Midbrain (tissue), 1 donor: ENCODE results near the gene NLRP12.
"Not testable (repeated sequence)": the region's sequence is repeated elsewhere in the genome, so short reads cannot be mapped to it uniquely, and the experiment has no call there.

ENCODE experiments used
- DNase-seq: peaks from one replicate; lab custom pipeline; 2025; lab: John Stamatoyannopoulos, UW

Gene NLRP12, protein sequence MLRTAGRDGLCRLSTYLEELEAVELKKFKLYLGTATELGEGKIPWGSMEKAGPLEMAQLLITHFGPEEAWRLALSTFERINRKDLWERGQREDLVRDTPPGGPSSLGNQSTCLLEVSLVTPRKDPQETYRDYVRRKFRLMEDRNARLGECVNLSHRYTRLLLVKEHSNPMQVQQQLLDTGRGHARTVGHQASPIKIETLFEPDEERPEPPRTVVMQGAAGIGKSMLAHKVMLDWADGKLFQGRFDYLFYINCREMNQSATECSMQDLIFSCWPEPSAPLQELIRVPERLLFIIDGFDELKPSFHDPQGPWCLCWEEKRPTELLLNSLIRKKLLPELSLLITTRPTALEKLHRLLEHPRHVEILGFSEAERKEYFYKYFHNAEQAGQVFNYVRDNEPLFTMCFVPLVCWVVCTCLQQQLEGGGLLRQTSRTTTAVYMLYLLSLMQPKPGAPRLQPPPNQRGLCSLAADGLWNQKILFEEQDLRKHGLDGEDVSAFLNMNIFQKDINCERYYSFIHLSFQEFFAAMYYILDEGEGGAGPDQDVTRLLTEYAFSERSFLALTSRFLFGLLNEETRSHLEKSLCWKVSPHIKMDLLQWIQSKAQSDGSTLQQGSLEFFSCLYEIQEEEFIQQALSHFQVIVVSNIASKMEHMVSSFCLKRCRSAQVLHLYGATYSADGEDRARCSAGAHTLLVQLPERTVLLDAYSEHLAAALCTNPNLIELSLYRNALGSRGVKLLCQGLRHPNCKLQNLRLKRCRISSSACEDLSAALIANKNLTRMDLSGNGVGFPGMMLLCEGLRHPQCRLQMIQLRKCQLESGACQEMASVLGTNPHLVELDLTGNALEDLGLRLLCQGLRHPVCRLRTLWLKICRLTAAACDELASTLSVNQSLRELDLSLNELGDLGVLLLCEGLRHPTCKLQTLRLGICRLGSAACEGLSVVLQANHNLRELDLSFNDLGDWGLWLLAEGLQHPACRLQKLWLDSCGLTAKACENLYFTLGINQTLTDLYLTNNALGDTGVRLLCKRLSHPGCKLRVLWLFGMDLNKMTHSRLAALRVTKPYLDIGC

GRCh38 chr19:53824134-53824611 is at the start of gene NLRP12:
NLRP12 (minus strand) TSS chr19:53824314; CDS start chr19:53824174, 140 bp downstream.
- DNase-seq = peak; percentile 18

GRCh38 chr19:53872762-53873161 is 48.6 kb upstream of the NLRP12 start:
- no peak for DNase-seq

- no peak for DNase-seq
These were observed 47.3 kb upstream of the NLRP12 start for GRCh38 chr19:53871454-53871853.

GRCh38 chr19:53870485-53870844 is 46.4 kb upstream of the NLRP12 start:
- DNase-seq = peak; percentile 28

- DNase-seq = not testable (repeated sequence)
These were observed 45.8 kb upstream of the NLRP12 start for GRCh38 chr19:53869805-53870484.

DNA sequence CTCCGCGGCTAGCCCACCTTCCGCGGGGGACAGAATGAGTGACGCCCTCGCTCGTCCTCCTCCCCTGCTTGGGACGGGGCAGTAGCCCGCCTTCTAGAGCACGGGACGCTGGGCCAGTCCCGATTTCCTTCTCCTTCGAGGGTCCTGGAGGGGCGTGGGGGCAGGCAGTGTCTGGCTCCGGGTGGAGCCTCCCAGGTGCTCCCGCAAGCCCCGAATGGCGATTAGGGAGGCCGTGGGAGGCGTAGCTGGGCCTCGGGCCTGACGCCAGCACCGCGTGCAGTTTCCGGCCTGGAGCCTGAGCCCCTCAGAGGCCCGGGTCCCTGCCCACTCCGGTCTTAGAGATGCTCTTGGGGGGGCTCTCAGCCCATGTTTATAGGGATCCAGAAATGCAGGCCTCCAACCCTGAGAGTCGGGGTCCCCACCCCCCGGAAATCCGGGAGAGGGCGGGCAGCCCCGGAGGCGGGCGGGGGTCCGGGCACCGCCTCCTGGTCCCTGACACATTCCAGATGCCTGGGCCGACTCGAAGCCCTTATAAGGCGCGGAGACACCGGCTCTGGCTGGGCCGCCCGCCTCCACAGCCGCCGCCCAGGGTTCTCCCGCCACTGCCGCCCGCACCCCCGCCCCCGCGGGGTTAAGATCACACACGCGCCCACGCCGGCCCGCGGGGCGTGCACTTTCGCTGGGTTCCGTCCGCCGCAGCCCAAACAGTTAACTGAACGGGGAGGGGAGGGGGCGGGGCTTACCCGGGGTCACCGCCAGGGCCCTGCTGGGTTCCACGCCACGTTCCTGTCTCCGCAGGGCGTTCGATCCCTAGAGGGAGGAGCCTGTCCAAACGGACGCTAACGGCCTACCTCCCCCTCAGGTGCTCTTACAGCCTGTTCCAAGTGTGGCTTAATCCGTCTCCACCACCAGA is 45.0 kb upstream of the NLRP12 start:
- DNase-seq = peak; percentile 47

DNA sequence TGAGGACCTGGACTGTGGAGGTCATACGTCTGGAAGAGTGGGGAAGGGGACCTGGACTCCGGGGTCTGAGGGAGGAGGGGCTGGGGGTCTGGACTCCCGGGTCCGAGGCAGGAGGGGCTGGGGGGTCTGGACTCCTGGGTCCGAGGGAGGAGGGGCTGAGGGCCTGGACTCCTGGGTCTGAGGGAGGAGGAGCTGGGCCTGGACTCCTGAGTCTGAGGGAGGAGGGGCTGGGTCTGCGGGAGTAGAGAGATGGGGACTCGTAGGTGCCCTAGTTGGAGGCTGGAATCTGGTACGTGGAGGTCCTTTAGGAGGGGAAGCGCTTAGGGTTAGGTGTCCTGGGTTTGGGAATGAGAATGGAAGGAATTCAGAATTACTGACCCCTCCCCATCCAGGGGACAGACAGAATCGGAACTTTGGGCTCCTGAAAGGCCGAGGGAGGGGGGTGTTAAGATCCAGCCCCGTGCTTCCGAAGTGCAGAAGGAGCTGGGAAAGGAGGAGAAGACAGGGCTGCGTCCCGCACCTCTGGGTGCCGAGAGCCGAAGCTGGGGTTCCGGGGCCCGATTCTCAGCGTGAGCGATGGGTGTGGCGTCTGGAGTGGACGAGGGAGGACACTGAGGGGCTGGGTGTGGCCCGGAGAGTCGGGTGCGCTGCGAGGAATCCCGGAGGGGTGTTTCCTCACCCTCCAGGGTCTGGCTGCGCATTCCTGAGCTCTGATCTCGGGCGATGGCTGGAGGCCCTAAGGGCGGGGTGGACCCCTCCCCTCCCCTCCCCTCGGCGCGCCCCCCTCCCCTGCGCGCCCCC is 44.2 kb upstream of the NLRP12 start:
- DNase-seq = no peak

- peak; percentile 98 for DNase-seq
These were observed 43.3 kb upstream of the NLRP12 start, which contains the start of gene MYADM for GRCh38 chr19:53867225-53868090. MYADM (plus strand) TSS chr19:53867883; CDS start chr19:53873530, 5,647 bp downstream.

- no peak for DNase-seq
These were observed 42.7 kb upstream of the NLRP12 start for GRCh38 chr19:53866865-53867224.

GRCh38 chr19:53865918-53866864 is 42.1 kb upstream of the NLRP12 start:
- peak; percentile 80 for DNase-seq

DNA sequence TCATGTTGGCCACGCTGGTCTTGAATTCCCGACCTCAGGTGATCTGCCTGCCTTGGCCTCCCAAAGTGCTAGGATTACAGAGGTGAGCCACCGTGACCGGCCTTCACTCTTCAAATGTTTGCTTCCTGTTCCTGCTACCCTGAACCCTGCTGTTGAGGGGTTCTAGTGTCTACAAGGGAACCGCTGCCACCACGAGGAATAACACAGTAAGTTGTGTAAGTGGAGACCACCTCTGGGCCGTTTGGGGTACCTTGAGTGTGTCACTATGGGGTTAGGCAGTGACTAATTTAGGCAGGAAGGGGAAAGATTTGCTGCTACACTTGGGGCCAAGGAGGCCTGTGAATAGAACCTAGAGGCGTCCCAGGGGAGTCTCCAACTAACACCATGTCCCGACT is 41.4 kb upstream of the NLRP12 start:
- DNase-seq = peak; percentile 16

DNA sequence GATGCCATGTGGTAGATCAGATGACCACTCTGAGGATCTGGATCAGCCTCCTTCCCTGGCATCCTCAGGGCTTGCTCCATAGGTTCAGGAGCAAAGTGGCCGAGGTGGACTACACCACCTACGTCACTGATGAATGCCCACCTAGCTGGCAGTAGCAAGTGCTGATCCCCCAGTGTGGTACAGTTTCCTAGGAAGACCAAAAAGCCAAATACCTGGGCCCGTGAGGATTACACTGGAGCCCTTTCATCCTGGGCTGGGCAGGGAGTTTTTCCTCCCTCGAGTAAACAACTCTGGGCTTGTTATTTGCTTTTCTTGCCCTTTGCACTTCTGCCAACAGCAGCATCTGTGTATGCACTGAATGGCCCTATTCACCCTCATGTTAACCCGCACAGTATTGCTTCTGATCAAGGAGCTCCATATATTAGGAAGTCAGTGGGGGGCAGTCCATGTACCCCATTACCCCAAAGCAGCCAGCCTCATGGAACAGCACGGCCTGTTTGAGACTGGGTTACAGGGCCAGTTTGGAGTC is 40.3 kb upstream of the NLRP12 start:
- peak; percentile 74 for DNase-seq

- no peak for DNase-seq
These were observed 29.6 kb upstream of the NLRP12 start for GRCh38 chr19:53853707-53854106.

DNA sequence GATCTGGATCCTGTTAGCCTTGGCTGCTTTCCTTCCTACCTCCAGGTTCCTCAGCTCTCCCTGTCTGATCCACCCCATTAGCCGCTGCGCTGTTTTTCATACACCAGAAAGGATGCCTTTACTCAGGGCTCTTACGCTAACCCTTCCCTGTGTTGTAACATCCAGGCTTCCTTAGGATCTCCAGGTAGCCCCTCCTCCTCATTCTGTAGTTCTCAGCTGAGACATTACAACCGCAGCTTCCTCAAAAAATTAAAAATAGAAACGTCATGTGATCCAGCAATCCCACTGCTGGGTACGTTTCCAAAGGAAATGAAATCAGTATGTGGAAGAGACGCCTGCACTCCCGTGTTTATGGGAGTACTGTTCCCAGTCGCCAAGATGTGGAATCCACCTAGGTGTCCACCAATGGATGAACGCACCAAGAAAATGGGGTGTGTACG is 25.1 kb upstream of the NLRP12 start:
- no peak for DNase-seq

DNA sequence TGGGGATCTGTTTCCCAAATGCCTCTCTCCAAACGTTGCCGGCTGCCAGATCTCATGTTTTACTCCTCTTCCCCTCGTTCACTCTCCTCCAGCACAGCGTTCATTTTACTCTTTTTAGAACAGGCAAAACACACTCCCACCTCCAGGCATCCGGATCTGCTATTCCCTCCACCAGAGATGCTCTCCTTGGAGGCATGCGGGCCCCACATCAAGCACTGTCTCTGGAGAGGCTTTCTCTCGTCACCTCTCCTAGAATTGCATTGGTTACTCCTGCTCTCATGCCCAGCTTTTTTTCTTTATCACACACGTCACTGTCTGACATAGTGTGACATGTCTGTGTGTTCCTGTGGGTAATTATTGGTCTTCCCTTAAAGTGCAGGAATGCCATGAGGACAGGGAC is 23.4 kb upstream of the NLRP12 start:
- DNase-seq = no peak

DNA sequence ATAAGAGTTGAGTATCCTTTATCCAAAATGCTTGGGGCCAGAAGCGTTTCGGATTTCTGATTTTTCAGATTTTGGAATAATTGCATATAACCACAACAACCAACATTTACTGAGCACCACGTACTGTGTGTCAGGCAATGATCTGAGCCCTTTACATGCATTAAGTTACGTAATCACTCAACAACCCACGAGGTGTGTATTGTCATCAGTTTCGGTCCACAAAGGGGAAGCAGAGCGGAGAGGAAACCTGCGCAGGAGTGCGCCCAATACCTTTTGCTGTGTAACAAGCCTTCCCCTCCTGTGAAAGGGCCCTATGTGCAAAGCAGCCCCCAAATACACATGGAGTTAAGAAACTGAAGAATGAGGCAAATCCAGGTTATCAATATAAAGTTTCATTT is 20.7 kb upstream of the NLRP12 start:
- DNase-seq = no peak

DNA sequence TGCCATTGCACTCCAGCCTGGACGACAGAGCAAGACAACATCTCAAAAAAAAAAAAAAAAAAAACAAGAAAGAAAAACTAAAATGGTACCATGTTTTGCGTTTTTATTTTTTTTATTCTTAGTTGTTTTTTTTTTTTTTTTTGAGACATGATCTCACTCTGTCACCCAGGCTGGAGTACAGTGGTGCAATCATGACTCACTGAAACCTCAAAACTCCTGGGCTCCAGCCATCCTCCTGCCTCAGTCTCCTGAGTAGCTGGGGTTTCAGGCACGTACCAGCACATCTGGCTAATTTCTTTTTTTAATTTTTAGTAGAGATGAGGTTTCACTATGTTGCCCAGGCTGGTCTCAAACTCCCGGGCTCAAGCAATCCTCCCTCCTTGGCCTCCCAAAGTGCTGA is 16.8 kb upstream of the NLRP12 start:
- DNase-seq = not testable (repeated sequence)
